Activated CD4-positive, alpha-beta T cell treated with anti-CD3 and anti-CD28 coated beads, Interleukin-2, Interleukin-4, amounts not matched to agents 100 ng/mL and 50 ng/mL, durations not matched to agents 16 hours and 8 hours (primary cell): ENCODE data around the gene CC2D1B.

ENCODE experiments used
- DNase-seq: peaks from one replicate; pipeline ENCODE4 v3.0.0-alpha.2; 2020; ENCODE audit warnings: low spot score

CC2D1B gene

GRCh38 chr1:52305417-52306226 lies 60.4 kb downstream of the CC2D1B start:
- DNase-seq, result no peak
